ENCODE results near the gene TRIM46.
A peak's percentile ranks its signal among the peaks of the same experiment; 100 is the strongest.
"Not testable (repeated sequence)": the region's sequence is repeated elsewhere in the genome, so short reads cannot be mapped to it uniquely, and the experiment has no call there.

TRIM46 gene

GRCh38 chr1:155206891-155207805, 33.5 kb downstream of the TRIM46 start:
- DNase-seq (ENCODE audit: low spot score): peak; percentile 73

- peak; percentile 49 for DNase-seq (ENCODE audit: low spot score)
These were observed 34.3 kb downstream of the TRIM46 start, which contains the start of gene THBS3 for GRCh38 chr1:155207806-155208540. THBS3 (minus strand) TSS chr1:155207897; CDS start chr1:155207876, 21 bp downstream.

- peak; percentile 94 for DNase-seq (ENCODE audit: low spot score)
These were observed 35.1 kb downstream of the TRIM46 start, which contains the start of gene MTX1 for GRCh38 chr1:155208541-155209311. MTX1 (plus strand) TSS chr1:155208695; CDS start chr1:155208805, 110 bp downstream.

- DNase-seq (ENCODE audit: low spot score): peak; percentile 3
These were observed 35.7 kb downstream of the TRIM46 start for GRCh38 chr1:155209312-155209721.

- DNase-seq (ENCODE audit: low spot score): no peak
These were observed 36.9 kb downstream of the TRIM46 start for GRCh38 chr1:155210314-155211104.

- not testable (repeated sequence) for DNase-seq (ENCODE audit: low spot score)
These were observed 37.9 kb downstream of the TRIM46 start for GRCh38 chr1:155211381-155212050.

- not testable (repeated sequence) for DNase-seq (ENCODE audit: low spot score)
These were observed 38.4 kb downstream of the TRIM46 start for GRCh38 chr1:155212051-155212440.

- not testable (repeated sequence) for DNase-seq (ENCODE audit: low spot score)
These were observed 41.1 kb downstream of the TRIM46 start for GRCh38 chr1:155214702-155215101.

- DNase-seq (ENCODE audit: low spot score): peak; percentile 52
These were observed 45.4 kb downstream of the TRIM46 start for GRCh38 chr1:155218854-155219591.

GRCh38 chr1:155219592-155220031, 46.0 kb downstream of the TRIM46 start:
- DNase-seq (ENCODE audit: low spot score): no peak

GRCh38 chr1:155220211-155220965, 46.7 kb downstream of the TRIM46 start:
- DNase-seq (ENCODE audit: low spot score): not testable (repeated sequence)

- no peak for DNase-seq (ENCODE audit: low spot score)
These were observed 49.4 kb downstream of the TRIM46 start for GRCh38 chr1:155223047-155223446.

- not testable (repeated sequence) for DNase-seq (ENCODE audit: low spot score)
These were observed 51.7 kb downstream of the TRIM46 start for GRCh38 chr1:155225404-155225759.

GRCh38 chr1:155226188-155226909, 52.7 kb downstream of the TRIM46 start:
- peak; percentile 60 for DNase-seq (ENCODE audit: low spot score)

GRCh38 chr1:155226910-155227260, 53.2 kb downstream of the TRIM46 start:
- DNase-seq (ENCODE audit: low spot score): peak; percentile 52

GRCh38 chr1:155227261-155228095, 53.8 kb downstream of the TRIM46 start:
- peak; percentile 99 for DNase-seq (ENCODE audit: low spot score)

GRCh38 chr1:155228096-155228427, 54.4 kb downstream of the TRIM46 start:
- DNase-seq (ENCODE audit: low spot score): no peak

- DNase-seq (ENCODE audit: low spot score): not testable (repeated sequence)
These were observed 57.7 kb downstream of the TRIM46 start for GRCh38 chr1:155231302-155231701.

Data from AG20443 (cell line).